ENCODE measurements around the gene RHBDL1.

RHBDL1 gene

DNA sequence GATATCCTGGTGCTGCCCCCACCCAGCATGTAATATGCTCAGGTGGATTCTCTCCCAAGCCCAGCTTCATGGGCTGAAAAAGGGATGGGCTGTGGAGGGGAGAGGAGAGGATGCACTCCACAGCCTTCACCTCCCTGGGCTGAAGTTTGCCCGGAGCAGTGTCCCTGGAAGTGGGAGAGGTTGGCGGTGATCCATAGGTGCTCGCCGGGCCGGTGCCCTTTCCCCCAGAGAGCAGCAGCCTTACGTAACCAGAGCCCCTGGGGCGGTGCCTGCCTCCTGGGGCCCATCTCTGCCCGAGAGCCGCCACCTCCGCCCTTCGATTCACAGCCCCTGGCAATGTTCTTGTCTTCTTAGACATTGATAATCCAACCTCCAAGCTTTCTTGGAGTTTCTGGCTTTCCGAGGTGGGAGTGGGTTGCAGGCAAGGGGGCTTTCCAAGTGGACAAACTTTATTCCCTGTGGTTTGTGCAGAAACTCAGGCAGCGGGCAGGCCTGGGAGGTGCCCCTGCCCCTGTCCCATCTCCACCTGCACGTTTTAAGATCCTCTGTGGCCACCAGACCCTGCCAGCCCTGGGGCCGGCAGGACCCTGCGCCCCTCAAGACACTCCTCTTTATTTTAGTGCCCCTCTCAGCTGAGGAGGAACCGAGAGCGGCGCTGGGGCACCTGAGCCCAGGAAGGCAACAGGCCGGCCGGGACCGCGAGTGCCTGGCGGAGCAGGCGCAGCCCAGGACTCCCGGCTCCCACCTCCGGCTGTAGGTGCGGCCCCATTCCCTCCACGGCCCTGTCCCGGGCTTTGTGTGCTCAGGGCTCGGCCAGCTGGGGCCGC lies 29.4 kb upstream of the RHBDL1 start:
- Histone ChIP-seq H4K20me1 (ENCODE audit: insufficient read depth, low read length, poor library complexity, severe bottlenecking) (no peaks in the 10 kb centered on the region), H3F3A (ENCODE audit: low read depth) (no peaks in the 10 kb centered on the region), H3K4me3 (ENCODE audit: low read length, poor library complexity, severe bottlenecking) (no peak overlapping the region), H3K27me3 (ENCODE audit: insufficient read depth, low read length, poor library complexity, severe bottlenecking) (no peaks in the 10 kb centered on the region), H3K79me2 (ENCODE audit: insufficient read depth, low read length) (peaks cover 8% of the 10 kb centered on the region; the same call in 1 of the 2 replicates), H3K9me2 (replicated peaks; ENCODE audit: low read depth, low read length) (no peaks in the 10 kb centered on the region), H3K9ac (ENCODE audit: low read depth, low read length, poor library complexity, severe bottlenecking) (no peak overlapping the region), H2AFZ (ENCODE audit: low read length) (no peak overlapping the region), H3K36me3 (ENCODE audit: insufficient read depth, low read length) (no peaks in the 10 kb centered on the region), H3K9me3 (ENCODE audit: insufficient read depth, low read depth, low read length) (no peaks in the 10 kb centered on the region), H3K4me2 (ENCODE audit: low read depth, low read length, poor library complexity, severe bottlenecking) (no peak overlapping the region), H3K4me1 (ENCODE audit: insufficient read depth, low read length, poor library complexity, severe bottlenecking) (peaks cover 6% of the 10 kb centered on the region)
- TF ChIP-seq EZH2phosphoT487 (IDR thresholded peaks at IDR 0.05; ENCODE audit: borderline replicate concordance) = no peak
- TF ChIP-seq, protein P1, sequence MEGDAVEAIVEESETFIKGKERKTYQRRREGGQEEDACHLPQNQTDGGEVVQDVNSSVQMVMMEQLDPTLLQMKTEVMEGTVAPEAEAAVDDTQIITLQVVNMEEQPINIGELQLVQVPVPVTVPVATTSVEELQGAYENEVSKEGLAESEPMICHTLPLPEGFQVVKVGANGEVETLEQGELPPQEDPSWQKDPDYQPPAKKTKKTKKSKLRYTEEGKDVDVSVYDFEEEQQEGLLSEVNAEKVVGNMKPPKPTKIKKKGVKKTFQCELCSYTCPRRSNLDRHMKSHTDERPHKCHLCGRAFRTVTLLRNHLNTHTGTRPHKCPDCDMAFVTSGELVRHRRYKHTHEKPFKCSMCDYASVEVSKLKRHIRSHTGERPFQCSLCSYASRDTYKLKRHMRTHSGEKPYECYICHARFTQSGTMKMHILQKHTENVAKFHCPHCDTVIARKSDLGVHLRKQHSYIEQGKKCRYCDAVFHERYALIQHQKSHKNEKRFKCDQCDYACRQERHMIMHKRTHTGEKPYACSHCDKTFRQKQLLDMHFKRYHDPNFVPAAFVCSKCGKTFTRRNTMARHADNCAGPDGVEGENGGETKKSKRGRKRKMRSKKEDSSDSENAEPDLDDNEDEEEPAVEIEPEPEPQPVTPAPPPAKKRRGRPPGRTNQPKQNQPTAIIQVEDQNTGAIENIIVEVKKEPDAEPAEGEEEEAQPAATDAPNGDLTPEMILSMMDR (conservative IDR thresholded peaks at IDR 0.05; ENCODE audit: low read length) = no peak

GRCh38 chr16:646679-647172 lies 28.7 kb upstream of the RHBDL1 start:
- H3K9ac ChIP-seq (ENCODE audit: low read depth, low read length, poor library complexity, severe bottlenecking) = no peak overlapping the region
- TF ChIP-seq, protein P1 (conservative IDR thresholded peaks at IDR 0.05; ENCODE audit: low read length) = no peak
- no peak for TF ChIP-seq EZH2phosphoT487 (IDR thresholded peaks at IDR 0.05; ENCODE audit: borderline replicate concordance)
- H2AFZ ChIP-seq (ENCODE audit: low read length) = no peak overlapping the region
- no peak overlapping the region for H3K4me3 ChIP-seq (ENCODE audit: low read length, poor library complexity, severe bottlenecking)
- no peaks in the 10 kb centered on the region for H3K36me3 ChIP-seq (ENCODE audit: insufficient read depth, low read length)
- no peaks in the 10 kb centered on the region for H4K20me1 ChIP-seq (ENCODE audit: insufficient read depth, low read length, poor library complexity, severe bottlenecking)
- H3K4me2 ChIP-seq (ENCODE audit: low read depth, low read length, poor library complexity, severe bottlenecking) = no peak overlapping the region
- H3K79me2 ChIP-seq (ENCODE audit: insufficient read depth, low read length) = peaks cover 8% of the 10 kb centered on the region; the same call in 1 of the 2 replicates
- no peaks in the 10 kb centered on the region for H3K9me3 ChIP-seq (ENCODE audit: insufficient read depth, low read depth, low read length)
- peaks cover 6% of the 10 kb centered on the region for H3K4me1 ChIP-seq (ENCODE audit: insufficient read depth, low read length, poor library complexity, severe bottlenecking)
- no peaks in the 10 kb centered on the region for H3K9me2 ChIP-seq (replicated peaks; ENCODE audit: low read depth, low read length)
- H3F3A ChIP-seq (ENCODE audit: low read depth) = no peaks in the 10 kb centered on the region
- H3K27me3 ChIP-seq (ENCODE audit: insufficient read depth, low read length, poor library complexity, severe bottlenecking) = no peaks in the 10 kb centered on the region

GRCh38 chr16:647173-647902 lies 28.1 kb upstream of the RHBDL1 start:
- no peak for TF ChIP-seq EZH2phosphoT487 (IDR thresholded peaks at IDR 0.05; ENCODE audit: borderline replicate concordance)
- TF ChIP-seq, protein P1 (conservative IDR thresholded peaks at IDR 0.05; ENCODE audit: low read length) = no peak
- Histone ChIP-seq H3K4me2 (ENCODE audit: low read depth, low read length, poor library complexity, severe bottlenecking) (peak overlapping the region; percentile 88), H3K9ac (ENCODE audit: low read depth, low read length, poor library complexity, severe bottlenecking) (no peak overlapping the region), H3K9me2 (replicated peaks; ENCODE audit: low read depth, low read length) (no peaks in the 10 kb centered on the region), H2AFZ (ENCODE audit: low read length) (no peak overlapping the region), H3K9me3 (ENCODE audit: insufficient read depth, low read depth, low read length) (no peaks in the 10 kb centered on the region), H3K27me3 (ENCODE audit: insufficient read depth, low read length, poor library complexity, severe bottlenecking) (no peaks in the 10 kb centered on the region), H3K4me1 (ENCODE audit: insufficient read depth, low read length, poor library complexity, severe bottlenecking) (peaks cover 6% of the 10 kb centered on the region), H3K4me3 (ENCODE audit: low read length, poor library complexity, severe bottlenecking) (no peak overlapping the region), H4K20me1 (ENCODE audit: insufficient read depth, low read length, poor library complexity, severe bottlenecking) (no peaks in the 10 kb centered on the region), H3K36me3 (ENCODE audit: insufficient read depth, low read length) (no peaks in the 10 kb centered on the region), H3F3A (ENCODE audit: low read depth) (no peaks in the 10 kb centered on the region), H3K79me2 (ENCODE audit: insufficient read depth, low read length) (peaks cover 8% of the 10 kb centered on the region; the same call in 1 of the 2 replicates)
